ENCODE results near the gene GABRD.

DNA sequence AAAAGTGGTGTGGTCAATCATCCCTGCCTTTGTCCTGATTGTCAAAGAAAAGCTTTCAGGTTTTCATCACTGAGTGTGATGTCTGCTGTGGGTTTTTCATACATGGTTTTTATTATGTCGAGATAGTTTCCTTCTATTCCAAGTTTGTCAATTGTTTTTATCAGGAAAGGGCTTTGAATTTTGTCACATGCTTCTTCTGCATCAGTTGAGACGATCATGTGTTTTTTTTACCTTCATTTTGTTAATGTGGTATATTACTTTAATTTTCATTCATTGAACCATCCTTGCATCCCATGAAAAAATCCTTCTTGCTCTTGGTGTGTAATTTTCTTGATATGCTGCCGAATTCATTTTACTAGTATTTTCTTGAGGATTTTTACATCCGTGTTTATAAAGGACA is 46.6 kb downstream of the GABRD start:
- TF ChIP-seq, protein P1, sequence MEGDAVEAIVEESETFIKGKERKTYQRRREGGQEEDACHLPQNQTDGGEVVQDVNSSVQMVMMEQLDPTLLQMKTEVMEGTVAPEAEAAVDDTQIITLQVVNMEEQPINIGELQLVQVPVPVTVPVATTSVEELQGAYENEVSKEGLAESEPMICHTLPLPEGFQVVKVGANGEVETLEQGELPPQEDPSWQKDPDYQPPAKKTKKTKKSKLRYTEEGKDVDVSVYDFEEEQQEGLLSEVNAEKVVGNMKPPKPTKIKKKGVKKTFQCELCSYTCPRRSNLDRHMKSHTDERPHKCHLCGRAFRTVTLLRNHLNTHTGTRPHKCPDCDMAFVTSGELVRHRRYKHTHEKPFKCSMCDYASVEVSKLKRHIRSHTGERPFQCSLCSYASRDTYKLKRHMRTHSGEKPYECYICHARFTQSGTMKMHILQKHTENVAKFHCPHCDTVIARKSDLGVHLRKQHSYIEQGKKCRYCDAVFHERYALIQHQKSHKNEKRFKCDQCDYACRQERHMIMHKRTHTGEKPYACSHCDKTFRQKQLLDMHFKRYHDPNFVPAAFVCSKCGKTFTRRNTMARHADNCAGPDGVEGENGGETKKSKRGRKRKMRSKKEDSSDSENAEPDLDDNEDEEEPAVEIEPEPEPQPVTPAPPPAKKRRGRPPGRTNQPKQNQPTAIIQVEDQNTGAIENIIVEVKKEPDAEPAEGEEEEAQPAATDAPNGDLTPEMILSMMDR (IDR thresholded peaks at IDR 0.05) = no peak
- no peak for TF ChIP-seq POLR2A (IDR thresholded peaks at IDR 0.05)
